GM23338 (cell line): ENCODE measurements around the gene EYS. TPM values are rescaled to one million over a fixed set of nuclear protein-coding genes. Genes with fewer than 3 reads are reported as not detected.

Experiments
- ATAC-seq: fragments of 200-7000 bp; cut with Tn5 transposase; 3 replicates; pipeline ENCODE4 v1.9.1; 2020
- DNase-seq: peaks from one replicate; pipeline ENCODE4 v3.0.0-alpha.2; 2015; ENCODE audit warnings: low spot score
- H2AFZ ChIP-seq: fragments of 200-600 bp; sonication (generic); 2 replicates; pipeline ENCODE4 v1.8.0; 2016; ENCODE audit warnings: antibody characterized with exemption, mild to moderate bottlenecking, moderate library complexity
- H3F3A ChIP-seq: fragments of 200-600 bp; sonication (generic); replicated peaks from 2 replicates; pipeline ENCODE4 v1.8.0; 2017; ENCODE audit warnings: antibody characterized with exemption, mixed run types, low read depth
- H3K27ac ChIP-seq: fragments of 200-600 bp; sonication (generic); 2 replicates; pipeline ENCODE4 v1.6.1; 2016; ENCODE audit warnings: low read depth
- H3K27me3 ChIP-seq: fragments of 200-600 bp; sonication (generic); 2 replicates; pipeline ENCODE4 v1.8.0; 2016; ENCODE audit warnings: mild to moderate bottlenecking, mixed run types, moderate library complexity; ENCODE audit not compliant: insufficient read depth
- H3K36me3 ChIP-seq: fragments of 200-600 bp; sonication (generic); 2 replicates; pipeline ENCODE4 v1.8.0; 2016; ENCODE audit warnings: mild to moderate bottlenecking; ENCODE audit not compliant: insufficient read depth
- H3K4me1 ChIP-seq: fragments of 200-600 bp; sonication (generic); 2 replicates; pipeline ENCODE4 v1.8.0; 2016; ENCODE audit warnings: mild to moderate bottlenecking, moderate library complexity; ENCODE audit not compliant: insufficient read depth
- H3K4me2 ChIP-seq: fragments of 200-600 bp; sonication (generic); 2 replicates; pipeline ENCODE4 v1.7.1; 2017; ENCODE audit warnings: mixed run types
- H3K4me3 ChIP-seq: fragments of 200-600 bp; sonication (generic); 2 replicates; pipeline ENCODE4 v1.6.1; 2016; ENCODE audit warnings: mixed run types
- H3K79me2 ChIP-seq: fragments of 200-600 bp; sonication (generic); replicated peaks from 2 replicates; pipeline ENCODE4 v1.8.0; 2017; ENCODE audit warnings: mild to moderate bottlenecking; ENCODE audit not compliant: insufficient read depth
- H3K9me2 ChIP-seq: fragments of 200-600 bp; sonication (generic); 2 replicates; pipeline ENCODE4 v1.8.0; 2017; ENCODE audit not compliant: insufficient read depth
- H4K20me1 ChIP-seq: fragments of 200-600 bp; sonication (generic); replicated peaks from 2 replicates; pipeline ENCODE4 v1.8.0; 2017; ENCODE audit warnings: mild to moderate bottlenecking; ENCODE audit not compliant: insufficient read depth
- H3K27ac Mint-ChIP-seq: 2 replicates; pipeline ENCODE4 v1.8.0; 2020; ENCODE audit warnings: inconsistent platforms, mild to moderate bottlenecking, moderate library complexity, mixed read lengths
- H3K27me3 Mint-ChIP-seq: 3 replicates; pipeline ENCODE4 v1.8.0; 2022; ENCODE audit warnings: low read depth, mild to moderate bottlenecking, moderate library complexity, mixed read lengths, inconsistent platforms; ENCODE audit not compliant: insufficient read depth, poor library complexity
- H3K36me3 Mint-ChIP-seq: 3 replicates; pipeline ENCODE4 v1.8.0; 2021; ENCODE audit warnings: low read depth, mild to moderate bottlenecking, inconsistent platforms, moderate library complexity, mixed read lengths
- H3K4me1 Mint-ChIP-seq: 3 replicates; pipeline ENCODE4 v1.8.0; 2020; ENCODE audit warnings: mild to moderate bottlenecking, inconsistent platforms, mixed read lengths
- H3K4me3 Mint-ChIP-seq: 3 replicates; pipeline ENCODE4 v1.8.0; 2021; ENCODE audit warnings: moderate library complexity, mild to moderate bottlenecking, inconsistent platforms, mixed read lengths
- H3K9me3 Mint-ChIP-seq: 3 replicates; pipeline ENCODE4 v1.8.0; 2020; ENCODE audit warnings: moderate library complexity, mild to moderate bottlenecking, inconsistent platforms, mixed read lengths
- CREB1 ChIP-seq: fragments of 250-450 bp; sonication (Bioruptor Pico); IDR thresholded peaks from 2 replicates; pipeline ENCODE4 v1.5.0; 2020; ENCODE audit warnings: low read depth, mild to moderate bottlenecking, moderate library complexity
- EZH2 ChIP-seq: fragments of 200-600 bp; sonication (generic); IDR thresholded peaks from one replicate; pipeline ENCODE4 v1.8.0; 2017; ENCODE audit warnings: antibody characterized with exemption, mild to moderate bottlenecking, low read depth; ENCODE audit not compliant: unreplicated experiment
- EZH2phosphoT487 ChIP-seq: fragments of 200-600 bp; sonication (generic); IDR thresholded peaks from one replicate; pipeline ENCODE4 v1.8.1; 2018; ENCODE audit warnings: antibody characterized with exemption; ENCODE audit not compliant: unreplicated experiment
- JUNB ChIP-seq: IDR thresholded peaks from one replicate; pipeline ENCODE4 v1.6.1; 2016; ENCODE audit warnings: antibody characterized with exemption; ENCODE audit not compliant: unreplicated experiment
- NANOG ChIP-seq: IDR thresholded peaks from 2 replicates; pipeline ENCODE4 v1.6.1; 2016; ENCODE audit warnings: antibody characterized with exemption, borderline replicate concordance
- POLR2AphosphoS5 ChIP-seq: IDR thresholded peaks from 2 replicates; pipeline ENCODE4 v1.6.1; 2016; ENCODE audit warnings: antibody characterized with exemption, low read depth
- STAT1 ChIP-seq: IDR thresholded peaks from one replicate; pipeline ENCODE4 v1.6.1; 2016; ENCODE audit warnings: antibody characterized with exemption; ENCODE audit not compliant: unreplicated experiment
- ZNF114 ChIP-seq: fragments of 250-450 bp; sonication (Bioruptor Pico); IDR thresholded peaks from 2 replicates; pipeline ENCODE4 v1.5.0; 2020; ENCODE audit warnings: mild to moderate bottlenecking, moderate library complexity
- ZNF331 ChIP-seq: fragments of 250-450 bp; sonication (Bioruptor Pico); IDR thresholded peaks from 2 replicates; pipeline ENCODE4 v1.5.0; 2020; ENCODE audit warnings: low read depth, mild to moderate bottlenecking, moderate library complexity
- polyA plus RNA-seq: library from polyadenylated mRNA; unstranded; fragments of >200 nt; fragmentation: Nextera tagmentation; extraction: Ambion mirVana; gene quantifications from 2 replicates; pipeline ENCODE4 v1.2.1, GENCODE V29; 2016
- total RNA-seq: library from RNA; depleted of rRNA; stranded (reverse); fragments of >200 nt; shearing (Covaris generic); gene quantifications from 2 replicates; pipeline ENCODE4 v1.2.3, GENCODE V29; 2014
- TF ChIP-seq, protein P1 (sequence below): IDR thresholded peaks from 2 replicates; pipeline ENCODE4 v1.6.1; 2016; ENCODE audit warnings: antibody characterized with exemption
- TF ChIP-seq, protein P2 (sequence below): fragments of 250-450 bp; sonication (Bioruptor Pico); IDR thresholded peaks from 2 replicates; pipeline ENCODE4 v1.5.0; 2020; ENCODE audit warnings: mild to moderate bottlenecking, moderate library complexity
- TF ChIP-seq, protein P3 (sequence below), 2 experiments: fragments of 200-600 bp in 1 of 2; sonication (generic) in 1 of 2; conservative IDR thresholded peaks; 2 replicates each; pipeline versions ENCODE4 v1.5.1 to v1.6.1; 2016 to 2017; ENCODE audit warnings: antibody characterized with exemption in 2 of 2, low read depth in 2 of 2, mild to moderate bottlenecking in 2 of 2, moderate library complexity in 1 of 2
- TF ChIP-seq, protein P4 (sequence below): IDR thresholded peaks from one replicate; pipeline ENCODE4 v1.6.1; 2018; ENCODE audit warnings: antibody characterized with exemption; ENCODE audit not compliant: unreplicated experiment

The EYS gene
- total and polyA plus RNA-seq, 2 experiments from 2014 or later = 0.38 to 0.52 TPM

DNA sequence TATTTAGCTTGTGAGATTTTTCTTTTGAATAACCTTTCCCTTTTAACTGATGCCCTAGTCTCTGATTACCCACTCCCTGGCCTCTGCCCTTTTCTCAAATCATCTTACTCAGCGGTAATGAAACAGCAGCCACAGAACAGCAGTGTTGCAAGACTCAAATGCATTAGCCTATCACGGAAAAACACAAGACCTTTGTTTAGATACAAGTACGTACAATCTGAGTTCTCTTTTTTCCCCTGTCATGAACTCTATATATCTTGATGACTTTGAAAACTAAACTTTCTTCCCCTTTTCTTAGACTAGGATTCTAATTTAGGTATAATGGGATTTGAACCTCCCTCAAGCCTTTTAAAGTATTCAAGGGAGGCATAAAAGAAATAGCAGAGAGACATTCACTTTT, 1034.9 kb downstream of the EYS start:
- no peak overlapping the region for H3K4me3 Mint-ChIP-seq
- Histone ChIP-seq H3K27me3 (peaks cover 68% of the 10 kb centered on the region), H2AFZ (no peak overlapping the region), H4K20me1 (no peaks in the 10 kb centered on the region; the same call in 1 of the 2 replicates), H3K4me3 (no peak overlapping the region), H3K9me2 (no peaks in the 10 kb centered on the region), H3K4me2 (no peak overlapping the region), H3F3A (no peaks in the 10 kb centered on the region), H3K79me2 (no peaks in the 10 kb centered on the region), H3K4me1 (peaks cover 3% of the 10 kb centered on the region; the same call in 1 of the 2 replicates), H3K27ac (no peak overlapping the region), H3K36me3 (no peaks in the 10 kb centered on the region)
- peaks cover 3% of the 10 kb centered on the region; the same call in 2 of the 3 replicates for H3K4me1 Mint-ChIP-seq
- DNase-seq = no peak
- no peaks in the 10 kb centered on the region for H3K36me3 Mint-ChIP-seq
- TF ChIP-seq EZH2phosphoT487 (no peak), POLR2AphosphoS5 (no peak), ZNF331 (CRISPR knock-in tag) (no peak), STAT1 (no peak), NANOG (no peak), EZH2 (no peak), JUNB (no peak), ZNF114 (CRISPR knock-in tag) (no peak), CREB1 (CRISPR knock-in tag) (no peak)
- TF ChIP-seq, protein P1, sequence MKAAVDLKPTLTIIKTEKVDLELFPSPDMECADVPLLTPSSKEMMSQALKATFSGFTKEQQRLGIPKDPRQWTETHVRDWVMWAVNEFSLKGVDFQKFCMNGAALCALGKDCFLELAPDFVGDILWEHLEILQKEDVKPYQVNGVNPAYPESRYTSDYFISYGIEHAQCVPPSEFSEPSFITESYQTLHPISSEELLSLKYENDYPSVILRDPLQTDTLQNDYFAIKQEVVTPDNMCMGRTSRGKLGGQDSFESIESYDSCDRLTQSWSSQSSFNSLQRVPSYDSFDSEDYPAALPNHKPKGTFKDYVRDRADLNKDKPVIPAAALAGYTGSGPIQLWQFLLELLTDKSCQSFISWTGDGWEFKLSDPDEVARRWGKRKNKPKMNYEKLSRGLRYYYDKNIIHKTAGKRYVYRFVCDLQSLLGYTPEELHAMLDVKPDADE = no peak
- TF ChIP-seq, protein P2, sequence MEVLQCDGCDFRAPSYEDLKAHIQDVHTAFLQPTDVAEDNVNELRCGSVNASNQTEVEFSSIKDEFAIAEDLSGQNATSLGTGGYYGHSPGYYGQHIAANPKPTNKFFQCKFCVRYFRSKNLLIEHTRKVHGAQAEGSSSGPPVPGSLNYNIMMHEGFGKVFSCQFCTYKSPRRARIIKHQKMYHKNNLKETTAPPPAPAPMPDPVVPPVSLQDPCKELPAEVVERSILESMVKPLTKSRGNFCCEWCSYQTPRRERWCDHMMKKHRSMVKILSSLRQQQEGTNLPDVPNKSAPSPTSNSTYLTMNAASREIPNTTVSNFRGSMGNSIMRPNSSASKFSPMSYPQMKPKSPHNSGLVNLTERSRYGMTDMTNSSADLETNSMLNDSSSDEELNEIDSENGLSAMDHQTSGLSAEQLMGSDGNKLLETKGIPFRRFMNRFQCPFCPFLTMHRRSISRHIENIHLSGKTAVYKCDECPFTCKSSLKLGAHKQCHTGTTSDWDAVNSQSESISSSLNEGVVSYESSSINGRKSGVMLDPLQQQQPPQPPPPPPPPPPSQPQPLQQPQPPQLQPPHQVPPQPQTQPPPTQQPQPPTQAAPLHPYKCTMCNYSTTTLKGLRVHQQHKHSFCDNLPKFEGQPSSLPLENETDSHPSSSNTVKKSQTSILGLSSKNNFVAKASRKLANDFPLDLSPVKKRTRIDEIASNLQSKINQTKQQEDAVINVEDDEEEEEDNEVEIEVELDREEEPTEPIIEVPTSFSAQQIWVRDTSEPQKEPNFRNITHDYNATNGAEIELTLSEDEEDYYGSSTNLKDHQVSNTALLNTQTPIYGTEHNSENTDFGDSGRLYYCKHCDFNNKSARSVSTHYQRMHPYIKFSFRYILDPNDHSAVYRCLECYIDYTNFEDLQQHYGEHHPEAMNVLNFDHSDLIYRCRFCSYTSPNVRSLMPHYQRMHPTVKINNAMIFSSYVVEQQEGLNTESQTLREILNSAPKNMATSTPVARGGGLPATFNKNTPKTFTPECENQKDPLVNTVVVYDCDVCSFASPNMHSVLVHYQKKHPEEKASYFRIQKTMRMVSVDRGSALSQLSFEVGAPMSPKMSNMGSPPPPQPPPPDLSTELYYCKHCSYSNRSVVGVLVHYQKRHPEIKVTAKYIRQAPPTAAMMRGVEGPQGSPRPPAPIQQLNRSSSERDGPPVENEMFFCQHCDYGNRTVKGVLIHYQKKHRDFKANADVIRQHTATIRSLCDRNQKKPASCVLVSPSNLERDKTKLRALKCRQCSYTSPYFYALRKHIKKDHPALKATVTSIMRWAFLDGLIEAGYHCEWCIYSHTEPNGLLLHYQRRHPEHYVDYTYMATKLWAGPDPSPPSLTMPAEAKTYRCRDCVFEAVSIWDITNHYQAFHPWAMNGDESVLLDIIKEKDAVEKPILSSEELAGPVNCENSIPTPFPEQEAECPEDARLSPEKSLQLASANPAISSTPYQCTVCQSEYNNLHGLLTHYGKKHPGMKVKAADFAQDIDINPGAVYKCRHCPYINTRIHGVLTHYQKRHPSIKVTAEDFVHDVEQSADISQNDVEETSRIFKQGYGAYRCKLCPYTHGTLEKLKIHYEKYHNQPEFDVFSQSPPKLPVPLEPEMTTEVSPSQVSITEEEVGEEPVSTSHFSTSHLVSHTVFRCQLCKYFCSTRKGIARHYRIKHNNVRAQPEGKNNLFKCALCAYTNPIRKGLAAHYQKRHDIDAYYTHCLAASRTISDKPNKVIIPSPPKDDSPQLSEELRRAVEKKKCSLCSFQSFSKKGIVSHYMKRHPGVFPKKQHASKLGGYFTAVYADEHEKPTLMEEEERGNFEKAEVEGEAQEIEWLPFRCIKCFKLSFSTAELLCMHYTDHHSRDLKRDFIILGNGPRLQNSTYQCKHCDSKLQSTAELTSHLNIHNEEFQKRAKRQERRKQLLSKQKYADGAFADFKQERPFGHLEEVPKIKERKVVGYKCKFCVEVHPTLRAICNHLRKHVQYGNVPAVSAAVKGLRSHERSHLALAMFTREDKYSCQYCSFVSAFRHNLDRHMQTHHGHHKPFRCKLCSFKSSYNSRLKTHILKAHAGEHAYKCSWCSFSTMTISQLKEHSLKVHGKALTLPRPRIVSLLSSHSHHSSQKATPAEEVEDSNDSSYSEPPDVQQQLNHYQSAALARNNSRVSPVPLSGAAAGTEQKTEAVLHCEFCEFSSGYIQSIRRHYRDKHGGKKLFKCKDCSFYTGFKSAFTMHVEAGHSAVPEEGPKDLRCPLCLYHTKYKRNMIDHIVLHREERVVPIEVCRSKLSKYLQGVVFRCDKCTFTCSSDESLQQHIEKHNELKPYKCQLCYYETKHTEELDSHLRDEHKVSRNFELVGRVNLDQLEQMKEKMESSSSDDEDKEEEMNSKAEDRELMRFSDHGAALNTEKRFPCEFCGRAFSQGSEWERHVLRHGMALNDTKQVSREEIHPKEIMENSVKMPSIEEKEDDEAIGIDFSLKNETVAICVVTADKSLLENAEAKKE = no peak
- TF ChIP-seq, protein P3, sequence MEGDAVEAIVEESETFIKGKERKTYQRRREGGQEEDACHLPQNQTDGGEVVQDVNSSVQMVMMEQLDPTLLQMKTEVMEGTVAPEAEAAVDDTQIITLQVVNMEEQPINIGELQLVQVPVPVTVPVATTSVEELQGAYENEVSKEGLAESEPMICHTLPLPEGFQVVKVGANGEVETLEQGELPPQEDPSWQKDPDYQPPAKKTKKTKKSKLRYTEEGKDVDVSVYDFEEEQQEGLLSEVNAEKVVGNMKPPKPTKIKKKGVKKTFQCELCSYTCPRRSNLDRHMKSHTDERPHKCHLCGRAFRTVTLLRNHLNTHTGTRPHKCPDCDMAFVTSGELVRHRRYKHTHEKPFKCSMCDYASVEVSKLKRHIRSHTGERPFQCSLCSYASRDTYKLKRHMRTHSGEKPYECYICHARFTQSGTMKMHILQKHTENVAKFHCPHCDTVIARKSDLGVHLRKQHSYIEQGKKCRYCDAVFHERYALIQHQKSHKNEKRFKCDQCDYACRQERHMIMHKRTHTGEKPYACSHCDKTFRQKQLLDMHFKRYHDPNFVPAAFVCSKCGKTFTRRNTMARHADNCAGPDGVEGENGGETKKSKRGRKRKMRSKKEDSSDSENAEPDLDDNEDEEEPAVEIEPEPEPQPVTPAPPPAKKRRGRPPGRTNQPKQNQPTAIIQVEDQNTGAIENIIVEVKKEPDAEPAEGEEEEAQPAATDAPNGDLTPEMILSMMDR (conservative IDR thresholded peaks at IDR 0.05; ENCODE audit: low read depth in 2 of 2) = no peak
- TF ChIP-seq, protein P4, sequence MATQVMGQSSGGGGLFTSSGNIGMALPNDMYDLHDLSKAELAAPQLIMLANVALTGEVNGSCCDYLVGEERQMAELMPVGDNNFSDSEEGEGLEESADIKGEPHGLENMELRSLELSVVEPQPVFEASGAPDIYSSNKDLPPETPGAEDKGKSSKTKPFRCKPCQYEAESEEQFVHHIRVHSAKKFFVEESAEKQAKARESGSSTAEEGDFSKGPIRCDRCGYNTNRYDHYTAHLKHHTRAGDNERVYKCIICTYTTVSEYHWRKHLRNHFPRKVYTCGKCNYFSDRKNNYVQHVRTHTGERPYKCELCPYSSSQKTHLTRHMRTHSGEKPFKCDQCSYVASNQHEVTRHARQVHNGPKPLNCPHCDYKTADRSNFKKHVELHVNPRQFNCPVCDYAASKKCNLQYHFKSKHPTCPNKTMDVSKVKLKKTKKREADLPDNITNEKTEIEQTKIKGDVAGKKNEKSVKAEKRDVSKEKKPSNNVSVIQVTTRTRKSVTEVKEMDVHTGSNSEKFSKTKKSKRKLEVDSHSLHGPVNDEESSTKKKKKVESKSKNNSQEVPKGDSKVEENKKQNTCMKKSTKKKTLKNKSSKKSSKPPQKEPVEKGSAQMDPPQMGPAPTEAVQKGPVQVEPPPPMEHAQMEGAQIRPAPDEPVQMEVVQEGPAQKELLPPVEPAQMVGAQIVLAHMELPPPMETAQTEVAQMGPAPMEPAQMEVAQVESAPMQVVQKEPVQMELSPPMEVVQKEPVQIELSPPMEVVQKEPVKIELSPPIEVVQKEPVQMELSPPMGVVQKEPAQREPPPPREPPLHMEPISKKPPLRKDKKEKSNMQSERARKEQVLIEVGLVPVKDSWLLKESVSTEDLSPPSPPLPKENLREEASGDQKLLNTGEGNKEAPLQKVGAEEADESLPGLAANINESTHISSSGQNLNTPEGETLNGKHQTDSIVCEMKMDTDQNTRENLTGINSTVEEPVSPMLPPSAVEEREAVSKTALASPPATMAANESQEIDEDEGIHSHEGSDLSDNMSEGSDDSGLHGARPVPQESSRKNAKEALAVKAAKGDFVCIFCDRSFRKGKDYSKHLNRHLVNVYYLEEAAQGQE = no peak
- no peak overlapping the region for H3K27ac Mint-ChIP-seq
- H3K27me3 Mint-ChIP-seq = peaks cover 21% of the 10 kb centered on the region
- no peak for ATAC-seq
- H3K9me3 Mint-ChIP-seq = peaks cover 6% of the 10 kb centered on the region; the same call in 2 of the 3 replicates
